K562 (cell line): Measurements from ENCODE around the gene WWTR1.

Source experiments
- ERF ChIP-seq: fragments of 450-650 bp; formaldehyde crosslinking; IDR thresholded peaks from 2 replicates; pipeline ENCODE4 v1.4.0; 2020; ENCODE audit warnings: mild to moderate bottlenecking, mixed read lengths
- GABPA ChIP-seq: fragments of 200-800 bp; sonication (Bioruptor generic); conservative IDR thresholded peaks from 2 replicates; pipeline ENCODE4 v1.6.1; 2016; ENCODE audit warnings: low read depth, missing genetic modification characterization, missing compliant biosample characterization
- GTF2F1 ChIP-seq: IDR thresholded peaks from 2 replicates; pipeline ENCODE4 v1.6.1; 2011; ENCODE audit warnings: low read depth, low read length, improper control_type of control experiment
- POLR2AphosphoS5 ChIP-seq: IDR thresholded peaks from 2 replicates; pipeline ENCODE4 v1.6.1; 2011; ENCODE audit warnings: mild to moderate bottlenecking, low read depth, low read length, moderate library complexity; ENCODE audit not compliant: control insufficient read depth, insufficient read depth
- TF ChIP-seq, protein P1 (sequence below), 2 experiments: fragments of 450-650 bp; formaldehyde crosslinking in 1 of 2; IDR thresholded peaks; 2 replicates each; pipeline versions ENCODE4 v1.4.0 to v1.6.1; 2014 to 2020; ENCODE audit warnings: mild to moderate bottlenecking in 2 of 2, borderline replicate concordance in 1 of 2, low read depth in 1 of 2
- TF ChIP-seq, protein P2 (sequence below), 3 experiments: IDR thresholded peaks in 2 of 3; conservative IDR thresholded peaks in 1 of 3; 2 replicates each; pipeline ENCODE4 v1.5.1; 2011 to 2012; ENCODE audit warnings: low read length in 3 of 3, mild to moderate bottlenecking in 3 of 3, control low read depth in 2 of 3, improper control_type of control experiment in 1 of 3, inconsistent platforms in 1 of 3, low read depth in 1 of 3, mixed read lengths in 1 of 3, moderate library complexity in 1 of 3; ENCODE audit not compliant: insufficient read depth in 2 of 3

DNA sequence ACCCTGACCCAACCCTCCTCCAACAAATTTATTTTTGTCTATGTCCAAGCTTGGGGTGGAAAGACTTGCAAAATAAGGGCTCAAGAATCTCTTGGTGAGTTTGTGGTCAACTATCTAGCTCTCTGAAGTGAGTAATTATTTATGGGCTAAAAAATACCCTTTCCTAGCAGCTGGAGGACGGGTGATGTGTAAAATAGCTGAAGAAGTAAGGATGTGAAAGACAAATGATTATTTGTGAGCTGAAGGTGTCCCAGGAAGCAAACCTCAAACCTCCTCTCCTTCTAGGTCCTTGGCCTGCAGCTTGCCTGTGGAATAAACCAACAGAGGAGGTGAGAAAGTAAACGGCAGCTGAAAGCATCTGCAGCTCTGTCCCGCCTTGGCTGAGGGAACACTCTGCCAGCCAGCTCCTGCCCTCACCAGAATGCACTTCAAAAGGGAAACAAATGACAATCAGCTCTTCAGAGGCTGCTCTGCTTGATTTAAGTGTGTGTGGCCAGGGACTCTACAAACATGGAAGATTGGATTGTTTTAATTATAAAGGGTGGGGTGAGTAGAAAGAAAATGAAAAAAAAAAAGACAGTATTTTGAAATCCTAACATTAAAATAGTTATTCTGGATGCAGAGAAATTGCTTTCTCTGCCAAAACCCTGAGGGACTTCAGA is 123.0 kb downstream of the WWTR1 start:
- no peak for TF ChIP-seq GABPA
- TF ChIP-seq GTF2F1, result no peak
- TF ChIP-seq, protein P1, sequence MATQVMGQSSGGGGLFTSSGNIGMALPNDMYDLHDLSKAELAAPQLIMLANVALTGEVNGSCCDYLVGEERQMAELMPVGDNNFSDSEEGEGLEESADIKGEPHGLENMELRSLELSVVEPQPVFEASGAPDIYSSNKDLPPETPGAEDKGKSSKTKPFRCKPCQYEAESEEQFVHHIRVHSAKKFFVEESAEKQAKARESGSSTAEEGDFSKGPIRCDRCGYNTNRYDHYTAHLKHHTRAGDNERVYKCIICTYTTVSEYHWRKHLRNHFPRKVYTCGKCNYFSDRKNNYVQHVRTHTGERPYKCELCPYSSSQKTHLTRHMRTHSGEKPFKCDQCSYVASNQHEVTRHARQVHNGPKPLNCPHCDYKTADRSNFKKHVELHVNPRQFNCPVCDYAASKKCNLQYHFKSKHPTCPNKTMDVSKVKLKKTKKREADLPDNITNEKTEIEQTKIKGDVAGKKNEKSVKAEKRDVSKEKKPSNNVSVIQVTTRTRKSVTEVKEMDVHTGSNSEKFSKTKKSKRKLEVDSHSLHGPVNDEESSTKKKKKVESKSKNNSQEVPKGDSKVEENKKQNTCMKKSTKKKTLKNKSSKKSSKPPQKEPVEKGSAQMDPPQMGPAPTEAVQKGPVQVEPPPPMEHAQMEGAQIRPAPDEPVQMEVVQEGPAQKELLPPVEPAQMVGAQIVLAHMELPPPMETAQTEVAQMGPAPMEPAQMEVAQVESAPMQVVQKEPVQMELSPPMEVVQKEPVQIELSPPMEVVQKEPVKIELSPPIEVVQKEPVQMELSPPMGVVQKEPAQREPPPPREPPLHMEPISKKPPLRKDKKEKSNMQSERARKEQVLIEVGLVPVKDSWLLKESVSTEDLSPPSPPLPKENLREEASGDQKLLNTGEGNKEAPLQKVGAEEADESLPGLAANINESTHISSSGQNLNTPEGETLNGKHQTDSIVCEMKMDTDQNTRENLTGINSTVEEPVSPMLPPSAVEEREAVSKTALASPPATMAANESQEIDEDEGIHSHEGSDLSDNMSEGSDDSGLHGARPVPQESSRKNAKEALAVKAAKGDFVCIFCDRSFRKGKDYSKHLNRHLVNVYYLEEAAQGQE (IDR thresholded peaks at IDR 0.05; ENCODE audit: borderline replicate concordance), result no peak
- TF ChIP-seq, protein P1 (CRISPR knock-in tag; IDR thresholded peaks at IDR 0.05; ENCODE audit: low read depth), result no peak
- TF ChIP-seq ERF (CRISPR knock-in tag), result no peak
- TF ChIP-seq, protein P2, sequence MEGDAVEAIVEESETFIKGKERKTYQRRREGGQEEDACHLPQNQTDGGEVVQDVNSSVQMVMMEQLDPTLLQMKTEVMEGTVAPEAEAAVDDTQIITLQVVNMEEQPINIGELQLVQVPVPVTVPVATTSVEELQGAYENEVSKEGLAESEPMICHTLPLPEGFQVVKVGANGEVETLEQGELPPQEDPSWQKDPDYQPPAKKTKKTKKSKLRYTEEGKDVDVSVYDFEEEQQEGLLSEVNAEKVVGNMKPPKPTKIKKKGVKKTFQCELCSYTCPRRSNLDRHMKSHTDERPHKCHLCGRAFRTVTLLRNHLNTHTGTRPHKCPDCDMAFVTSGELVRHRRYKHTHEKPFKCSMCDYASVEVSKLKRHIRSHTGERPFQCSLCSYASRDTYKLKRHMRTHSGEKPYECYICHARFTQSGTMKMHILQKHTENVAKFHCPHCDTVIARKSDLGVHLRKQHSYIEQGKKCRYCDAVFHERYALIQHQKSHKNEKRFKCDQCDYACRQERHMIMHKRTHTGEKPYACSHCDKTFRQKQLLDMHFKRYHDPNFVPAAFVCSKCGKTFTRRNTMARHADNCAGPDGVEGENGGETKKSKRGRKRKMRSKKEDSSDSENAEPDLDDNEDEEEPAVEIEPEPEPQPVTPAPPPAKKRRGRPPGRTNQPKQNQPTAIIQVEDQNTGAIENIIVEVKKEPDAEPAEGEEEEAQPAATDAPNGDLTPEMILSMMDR (IDR thresholded peaks at IDR 0.05 in 2 of 3, conservative IDR thresholded peaks at IDR 0.05 in 1 of 3; ENCODE audit: insufficient read depth in 2 of 3, low read depth in 1 of 3, low read length in 3 of 3), result no peak
- TF ChIP-seq POLR2AphosphoS5, result no peak
